ENCODE results near the gene RELL1. TPM values are rescaled to one million over a fixed set of nuclear protein-coding genes. Genes with fewer than 3 reads are reported as not detected.

The RELL1 gene
- total RNA-seq, 2 experiments from 2014 or later, result 53.5 to 62.3 TPM

DNA sequence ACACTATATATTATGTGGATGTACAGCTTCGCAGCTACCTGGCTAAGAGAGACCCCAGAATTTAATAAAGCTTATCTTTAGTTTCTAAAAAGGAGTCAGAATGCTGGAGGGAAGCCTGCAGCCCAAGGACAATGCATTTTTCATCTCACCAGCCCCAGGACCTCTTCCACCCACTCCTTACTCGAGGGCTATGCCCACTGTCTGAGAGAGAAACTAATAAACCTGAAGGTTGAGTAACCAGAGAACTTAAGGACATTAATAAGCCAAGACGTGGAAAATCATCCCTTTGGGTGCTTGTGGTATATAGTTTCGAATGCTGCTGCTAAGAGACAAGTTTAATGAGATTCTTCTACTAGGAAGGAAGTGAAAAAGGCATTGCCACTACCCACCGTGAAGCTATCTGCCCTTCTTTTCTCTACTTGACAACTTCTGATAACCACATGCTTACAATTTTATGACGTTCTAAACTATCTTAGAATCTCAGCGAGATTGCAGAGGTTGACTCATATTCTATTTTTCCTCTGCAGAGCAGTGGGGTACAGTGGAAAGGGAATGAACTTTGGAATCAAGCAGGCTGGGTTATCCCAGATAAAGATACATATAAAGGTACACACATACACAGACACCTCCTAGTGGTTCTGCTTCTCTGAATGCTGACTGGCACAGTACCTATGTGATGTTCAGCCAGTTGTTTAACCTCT is 3.3 kb downstream of the RELL1 start:
- BruUV-seq (replicated peaks), result no TSS peak
- H3K4me3 ChIP-seq (ENCODE audit: low read depth, low read length, poor library complexity, severe bottlenecking), result peak overlapping the region; percentile 55
- peak; percentile 65 for DNase-seq (ENCODE audit: low spot score)

DNA sequence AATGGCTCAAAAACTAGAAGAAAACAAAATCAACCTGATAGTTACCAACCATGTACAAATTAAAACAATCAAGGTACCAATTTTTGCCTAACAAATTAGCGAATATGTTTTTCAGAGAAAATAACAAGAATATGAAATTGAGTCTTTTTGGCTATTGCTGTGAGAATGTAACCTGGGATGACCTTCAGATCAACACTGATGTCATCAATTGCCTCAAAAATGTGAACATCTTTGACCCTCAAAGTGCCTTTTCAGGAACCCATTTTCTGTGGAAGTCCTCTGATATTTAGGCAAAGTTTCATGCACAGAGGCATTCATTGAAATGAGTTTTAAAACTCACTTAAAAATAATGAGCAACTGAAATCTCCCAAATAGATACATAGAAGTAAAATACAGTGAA is 6.1 kb downstream of the RELL1 start:
- TF ChIP-seq EZH2phosphoT487 (IDR thresholded peaks at IDR 0.05; ENCODE audit: borderline replicate concordance, low read depth, low read length), result no peak
- TF ChIP-seq, protein P1, sequence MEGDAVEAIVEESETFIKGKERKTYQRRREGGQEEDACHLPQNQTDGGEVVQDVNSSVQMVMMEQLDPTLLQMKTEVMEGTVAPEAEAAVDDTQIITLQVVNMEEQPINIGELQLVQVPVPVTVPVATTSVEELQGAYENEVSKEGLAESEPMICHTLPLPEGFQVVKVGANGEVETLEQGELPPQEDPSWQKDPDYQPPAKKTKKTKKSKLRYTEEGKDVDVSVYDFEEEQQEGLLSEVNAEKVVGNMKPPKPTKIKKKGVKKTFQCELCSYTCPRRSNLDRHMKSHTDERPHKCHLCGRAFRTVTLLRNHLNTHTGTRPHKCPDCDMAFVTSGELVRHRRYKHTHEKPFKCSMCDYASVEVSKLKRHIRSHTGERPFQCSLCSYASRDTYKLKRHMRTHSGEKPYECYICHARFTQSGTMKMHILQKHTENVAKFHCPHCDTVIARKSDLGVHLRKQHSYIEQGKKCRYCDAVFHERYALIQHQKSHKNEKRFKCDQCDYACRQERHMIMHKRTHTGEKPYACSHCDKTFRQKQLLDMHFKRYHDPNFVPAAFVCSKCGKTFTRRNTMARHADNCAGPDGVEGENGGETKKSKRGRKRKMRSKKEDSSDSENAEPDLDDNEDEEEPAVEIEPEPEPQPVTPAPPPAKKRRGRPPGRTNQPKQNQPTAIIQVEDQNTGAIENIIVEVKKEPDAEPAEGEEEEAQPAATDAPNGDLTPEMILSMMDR (conservative IDR thresholded peaks at IDR 0.05; ENCODE audit: low read length), result no peak
- intact Hi-C loops (cut with micrococcal nuclease; ENCODE audit: unreplicated experiment), result loop anchor here (5.0 kb wide), 1 partner anchor 172 kb away; no protein-coding TSS in a partner anchor
- H4K20me1 ChIP-seq (ENCODE audit: insufficient read depth, low read length), result no peaks in the 10 kb centered on the region
- H3K9me2 ChIP-seq (ENCODE audit: insufficient read depth, low read length), result no peaks in the 10 kb centered on the region
- H2AFZ ChIP-seq (ENCODE audit: low read length), result no peak overlapping the region
- peaks cover 29% of the 10 kb centered on the region for H3K36me3 ChIP-seq (ENCODE audit: insufficient read depth, low read length)
- H3K9me3 ChIP-seq (ENCODE audit: low read length), result no peaks in the 10 kb centered on the region
- BruUV-seq (replicated peaks), result no TSS peak
- peaks cover 93% of the 10 kb centered on the region for H3K4me1 ChIP-seq (ENCODE audit: insufficient read depth, low read length, poor library complexity, severe bottlenecking)
- DNase-seq (ENCODE audit: low spot score), result no peak
- no peak overlapping the region for H3K4me2 ChIP-seq (ENCODE audit: low read length)
- POLR2A ChIA-PET, result interaction anchor here (0.6 kb wide), 1 partner anchor 45 kb away, joined by 3 read pairs; no protein-coding TSS in a partner anchor
- no peak overlapping the region for H3K4me3 ChIP-seq (ENCODE audit: low read depth, low read length, poor library complexity, severe bottlenecking)
- H3K27ac ChIP-seq (ENCODE audit: low read depth, low read length, poor library complexity, severe bottlenecking), result no peak overlapping the region
- CTCF ChIA-PET (ENCODE audit: unreplicated experiment), result no interaction called here
- H3K79me2 ChIP-seq (ENCODE audit: insufficient read depth, low read depth, low read length), result peaks cover 92% of the 10 kb centered on the region

More for the DNA sequence above, 3.3 kb downstream of the RELL1 start:
- ChIA-PET CTCF (ENCODE audit: unreplicated experiment) (no interaction called here), POLR2A (interaction anchor here (0.9 to 1.8 kb wide), 4 partner anchors 10 to 50 kb away, joined by 3 to 7 read pairs (median 5); no protein-coding TSS in a partner anchor)
- H3K4me2 ChIP-seq (ENCODE audit: low read length), result peak overlapping the region; percentile 71
- H3K4me1 ChIP-seq (ENCODE audit: insufficient read depth, low read length, poor library complexity, severe bottlenecking), result peaks cover 73% of the 10 kb centered on the region
- peaks cover 24% of the 10 kb centered on the region for H3K36me3 ChIP-seq (ENCODE audit: insufficient read depth, low read length)
- TF ChIP-seq, protein P1 (conservative IDR thresholded peaks at IDR 0.05; ENCODE audit: low read length), result peak; percentile 70
- no peak for TF ChIP-seq EZH2phosphoT487 (IDR thresholded peaks at IDR 0.05; ENCODE audit: borderline replicate concordance, low read depth, low read length)
- no peaks in the 10 kb centered on the region for H3K9me3 ChIP-seq (ENCODE audit: low read length)
- H4K20me1 ChIP-seq (ENCODE audit: insufficient read depth, low read length), result no peaks in the 10 kb centered on the region
- H3K27ac ChIP-seq (ENCODE audit: low read depth, low read length, poor library complexity, severe bottlenecking), result peak overlapping the region; percentile 75
- H2AFZ ChIP-seq (ENCODE audit: low read length), result no peak overlapping the region
- intact Hi-C loops (cut with micrococcal nuclease; ENCODE audit: unreplicated experiment), result loop anchor here (5.0 kb wide), 1 partner anchor 169 kb away; no protein-coding TSS in a partner anchor
- no peaks in the 10 kb centered on the region for H3K9me2 ChIP-seq (ENCODE audit: insufficient read depth, low read length)
- peaks cover 74% of the 10 kb centered on the region for H3K79me2 ChIP-seq (ENCODE audit: insufficient read depth, low read depth, low read length)

DNA sequence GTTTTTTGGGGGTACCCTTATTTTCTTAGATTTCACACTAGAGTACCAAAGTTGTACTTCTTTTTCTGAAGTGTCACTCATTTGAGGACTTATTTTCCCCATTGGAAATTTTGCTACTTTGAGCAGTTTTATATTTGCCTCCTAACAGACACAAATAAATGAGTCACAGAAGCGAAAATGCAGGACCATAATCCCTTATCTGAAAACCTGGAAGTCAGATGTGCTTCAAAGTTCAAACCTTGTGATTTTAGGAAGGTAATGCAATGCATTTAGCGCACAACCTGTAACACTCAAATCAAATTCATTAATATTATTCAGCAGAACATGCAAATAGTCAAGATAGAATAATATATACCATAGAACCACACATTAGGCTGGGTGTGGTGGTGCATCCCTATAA is 6.9 kb downstream of the RELL1 start:
- Histone ChIP-seq H3K4me3 (ENCODE audit: low read depth, low read length, poor library complexity, severe bottlenecking) (no peak overlapping the region), H3K9me2 (ENCODE audit: insufficient read depth, low read length) (no peaks in the 10 kb centered on the region), H3K79me2 (ENCODE audit: insufficient read depth, low read depth, low read length) (peaks cover 92% of the 10 kb centered on the region), H3K4me1 (ENCODE audit: insufficient read depth, low read length, poor library complexity, severe bottlenecking) (peaks cover 93% of the 10 kb centered on the region), H4K20me1 (ENCODE audit: insufficient read depth, low read length) (no peaks in the 10 kb centered on the region), H3K36me3 (ENCODE audit: insufficient read depth, low read length) (peaks cover 33% of the 10 kb centered on the region), H2AFZ (ENCODE audit: low read length) (no peak overlapping the region), H3K27ac (ENCODE audit: low read depth, low read length, poor library complexity, severe bottlenecking) (no peak overlapping the region), H3K9me3 (ENCODE audit: low read length) (no peaks in the 10 kb centered on the region), H3K4me2 (ENCODE audit: low read length) (no peak overlapping the region)
- intact Hi-C loops (cut with micrococcal nuclease; ENCODE audit: unreplicated experiment), result no loop called here
- no peak for TF ChIP-seq EZH2phosphoT487 (IDR thresholded peaks at IDR 0.05; ENCODE audit: borderline replicate concordance, low read depth, low read length)
- TF ChIP-seq, protein P1 (conservative IDR thresholded peaks at IDR 0.05; ENCODE audit: low read length), result no peak
- ChIA-PET POLR2A (no interaction called here), CTCF (ENCODE audit: unreplicated experiment) (no interaction called here)
- DNase-seq (ENCODE audit: low spot score), result no peak
- no TSS peak for BruUV-seq (replicated peaks)
